ENCODE measurements around the gene CYB561.

GRCh38 chr17:63454915-63455314 lies 8.8 kb upstream of the CYB561 start:
- TF ChIP-seq CTCF (IDR thresholded peaks at IDR 0.05): no peak
- no peak for TF ChIP-seq POLR2A (IDR thresholded peaks at IDR 0.05)

Data from tibial nerve (tissue), 3 donors.